ENCODE results near the gene PRCD. TPM values are rescaled to one million over a fixed set of nuclear protein-coding genes. Genes with fewer than 3 reads are reported as not detected.
A peak's percentile ranks its signal among the peaks of the same experiment; 100 is the strongest.

The PRCD gene
- total RNA-seq, 4 donors from 2014 or later: 0.26 to 13.4 (median 0.69) TPM; not detected in 1

DNA sequence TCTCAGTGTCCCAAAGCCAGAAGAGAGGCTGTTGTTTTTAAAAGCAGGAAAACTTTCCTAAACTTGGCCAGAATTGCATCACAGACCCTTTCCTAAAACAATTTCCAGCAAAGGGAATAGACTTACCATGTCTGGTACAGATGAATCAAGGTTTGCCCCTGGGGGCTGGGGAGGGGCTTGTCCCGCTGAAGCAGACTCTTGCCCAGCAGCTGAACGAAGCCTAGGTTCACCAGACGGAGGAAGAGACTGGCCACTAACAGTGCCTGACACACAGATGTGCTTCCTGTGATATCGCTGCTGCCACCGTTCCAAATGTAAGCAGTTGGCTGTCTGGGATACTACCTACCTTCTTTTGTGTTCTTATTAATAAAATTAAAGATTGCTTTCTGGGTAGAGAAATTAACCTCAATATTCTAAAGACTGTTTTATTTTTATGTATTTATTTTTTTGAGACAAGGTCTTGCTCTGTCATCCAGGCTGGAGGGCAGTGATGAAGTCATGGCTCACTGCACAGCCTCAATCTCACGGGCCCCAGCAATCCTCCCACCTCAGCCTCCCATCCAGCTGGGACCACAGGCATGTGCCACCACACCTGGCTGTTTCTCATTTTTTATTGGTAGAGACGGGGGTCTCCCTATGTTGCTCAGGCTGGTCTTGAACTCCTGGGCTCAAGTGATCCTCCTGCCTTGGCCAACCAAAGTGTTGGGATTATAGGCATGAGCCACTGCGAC, 13.5 kb downstream of the PRCD start:
- no peak for TF ChIP-seq POLR2A (IDR thresholded peaks at IDR 0.05)
- no peak for TF ChIP-seq CTCF (IDR thresholded peaks at IDR 0.05)
- H3K4me1 ChIP-seq: no peaks in the 10 kb centered on the region
- intact Hi-C loops (cut with DNase I; ENCODE audit: low total_unique reads): loop anchor here (10.0 kb wide), 1 partner anchor 161 kb away; the partner anchor contains the start of gene MXRA7
- no peaks in the 10 kb centered on the region for H3K36me3 ChIP-seq
- no peak for DNase-seq
- no peak overlapping the region for H3K27ac ChIP-seq
- H3K9me3 ChIP-seq: no peaks in the 10 kb centered on the region
- no peaks in the 10 kb centered on the region for H3K27me3 ChIP-seq
- H3K4me3 ChIP-seq: no peak overlapping the region

DNA sequence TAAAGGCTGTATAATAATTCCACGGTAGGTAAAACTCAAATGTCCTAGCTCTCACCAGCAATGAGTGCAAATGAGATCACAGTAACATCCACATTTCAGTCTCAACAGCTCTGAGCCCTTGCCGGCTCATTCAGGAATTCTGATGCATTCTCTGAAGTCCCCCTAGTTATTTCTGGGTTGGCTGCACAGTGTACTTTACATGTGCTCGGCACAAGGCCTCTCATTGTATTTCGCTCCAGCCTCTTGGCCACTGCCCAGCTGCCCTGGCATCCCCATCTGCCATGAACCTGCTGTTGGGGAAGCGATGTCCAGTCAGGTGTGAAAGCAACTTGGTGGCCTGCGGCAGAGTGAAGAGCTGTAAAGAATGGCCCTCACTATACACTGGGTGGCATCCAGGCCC, 14.3 kb downstream of the PRCD start:
- H3K9me3 ChIP-seq: no peaks in the 10 kb centered on the region
- intact Hi-C loops (cut with DNase I; ENCODE audit: low total_unique reads): loop anchor here (10.0 kb wide), 1 partner anchor 161 kb away; the partner anchor contains the start of gene MXRA7
- TF ChIP-seq POLR2A (IDR thresholded peaks at IDR 0.05) (no peak), CTCF (IDR thresholded peaks at IDR 0.05) (no peak)
- H3K27me3 ChIP-seq: no peaks in the 10 kb centered on the region
- H3K27ac ChIP-seq: no peak overlapping the region
- DNase-seq: no peak
- H3K4me3 ChIP-seq: no peak overlapping the region
- H3K4me1 ChIP-seq: peaks cover 0 to 3% of the 10 kb centered on the region in 2 donors
- no peaks in the 10 kb centered on the region for H3K36me3 ChIP-seq

DNA sequence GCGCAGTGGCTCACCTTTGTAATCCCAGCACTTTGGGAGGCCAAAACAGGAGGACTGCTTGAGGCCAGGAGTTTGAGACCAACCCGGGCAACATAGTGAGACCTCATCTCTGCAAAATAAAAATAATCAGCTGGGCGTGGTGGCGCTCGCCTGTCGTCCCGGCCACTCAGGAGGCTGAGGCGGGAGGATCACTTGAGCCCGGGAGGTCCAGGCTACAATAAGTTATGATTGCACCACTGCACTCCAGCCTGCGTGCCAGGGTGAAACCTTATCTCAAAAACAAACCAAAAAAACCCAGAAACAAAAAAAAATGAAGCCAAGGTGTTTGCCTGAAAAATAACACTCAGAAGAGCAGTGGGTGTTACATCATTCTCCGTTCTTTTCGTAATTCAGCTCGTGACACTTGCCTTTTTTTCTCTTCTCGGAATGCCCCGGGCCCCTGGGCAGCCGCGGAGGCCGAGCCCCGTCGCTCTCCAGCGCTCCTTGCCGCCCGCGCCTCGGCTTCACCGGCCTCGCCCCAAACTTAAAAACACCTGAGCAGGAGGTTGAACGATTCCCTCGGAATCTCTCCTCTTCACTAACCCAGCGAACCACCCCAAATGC, 17.0 kb downstream of the PRCD start:
- TF ChIP-seq CTCF (IDR thresholded peaks at IDR 0.05): no peak
- no peak for TF ChIP-seq POLR2A (IDR thresholded peaks at IDR 0.05)
- Histone ChIP-seq H3K4me3 (peak overlapping the region; percentile 67 to 77), H3K27ac (peak overlapping the region; percentile 83 to 87), H3K9me3 (no peaks in the 10 kb centered on the region), H3K4me1 (peaks cover 5 to 11% of the 10 kb centered on the region in 2 donors), H3K36me3 (no peaks in the 10 kb centered on the region), H3K27me3 (no peaks in the 10 kb centered on the region)
- intact Hi-C loops (cut with DNase I; ENCODE audit: low total_unique reads): loop anchor here (10.0 kb wide), 1 partner anchor 158 kb away; the partner anchor contains the start of gene MXRA7
- no peak for DNase-seq

DNA sequence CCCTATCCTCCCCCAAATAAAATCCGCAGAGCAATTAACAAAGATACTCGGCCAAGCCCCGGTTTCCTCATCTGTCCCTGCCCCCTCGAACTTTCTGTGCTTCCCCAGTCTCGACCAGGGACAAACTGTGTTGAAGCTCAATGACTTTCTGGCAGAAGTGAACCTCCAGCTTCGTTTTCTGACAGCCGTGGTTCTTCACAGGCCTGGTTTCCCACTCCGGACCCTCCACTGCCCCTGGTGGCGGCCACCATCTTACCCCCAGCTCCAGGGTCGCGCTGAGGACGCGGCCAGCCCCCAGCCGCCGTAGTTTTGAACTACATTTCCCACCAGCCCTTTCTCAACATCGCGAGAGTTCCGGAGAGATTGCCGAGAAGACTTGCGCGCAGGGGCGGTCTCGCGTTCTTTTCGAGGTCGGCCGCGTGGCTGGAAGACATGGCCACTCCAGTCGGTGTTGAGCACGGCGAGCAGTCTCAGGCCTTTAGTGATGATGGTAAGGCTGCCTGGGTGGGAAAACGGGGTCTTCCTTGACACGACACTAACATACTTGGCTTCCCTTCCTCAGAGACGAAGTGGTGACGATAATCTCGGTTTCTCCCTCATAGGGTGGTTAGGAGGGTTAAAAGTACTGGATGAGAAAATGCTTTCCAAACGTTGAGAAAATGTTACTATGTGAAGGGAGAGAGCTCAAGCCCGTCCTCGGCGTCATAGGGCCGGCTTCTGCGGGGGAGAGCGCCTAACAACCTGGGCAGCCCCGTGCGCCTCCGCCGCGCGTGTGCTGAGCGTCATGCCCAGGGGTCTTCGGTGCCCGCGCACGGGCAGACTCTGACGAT, 17.7 kb downstream of the PRCD start:
- H3K27ac ChIP-seq: peak overlapping the region; percentile 83 to 87
- peak; percentile 93 to 95 for DNase-seq
- TF ChIP-seq CTCF (IDR thresholded peaks at IDR 0.05) (peak; percentile 32 to 70 (median 41)), POLR2A (IDR thresholded peaks at IDR 0.05) (peak; percentile 73 to 78)
- H3K9me3 ChIP-seq: no peaks in the 10 kb centered on the region
- H3K27me3 ChIP-seq: no peaks in the 10 kb centered on the region
- no peaks in the 10 kb centered on the region for H3K36me3 ChIP-seq
- H3K4me3 ChIP-seq: peak overlapping the region; percentile 67 to 77
- intact Hi-C loops (cut with DNase I; ENCODE audit: low total_unique reads): loop anchor here (10.0 kb wide), 1 partner anchor 157 kb away; the partner anchor contains the start of gene MXRA7
- H3K4me1 ChIP-seq: peaks cover 5 to 13% of the 10 kb centered on the region in 2 donors
